Kidney epithelial cell (primary cell): ENCODE results near the gene PLPP6. TPM values are rescaled to one million over a fixed set of nuclear protein-coding genes. Genes with fewer than 3 reads are reported as not detected.

ENCODE experiments used
- DNase-seq: peaks from one replicate; pipeline ENCODE4 v3.0.0-alpha.2; 2010; ENCODE audit warnings: low read depth
- H3K27me3 ChIP-seq: 2 replicates; pipeline ENCODE4 v1.6.0; 2011; ENCODE audit warnings: low read length; ENCODE audit not compliant: control insufficient read depth, insufficient read depth
- H3K36me3 ChIP-seq: 2 replicates; pipeline ENCODE4 v1.5.1; 2011; ENCODE audit warnings: low read length; ENCODE audit not compliant: control insufficient read depth, insufficient read depth
- H3K4me3 ChIP-seq: 2 replicates; pipeline ENCODE4 v1.5.1; 2011; ENCODE audit warnings: low read depth, mild to moderate bottlenecking, control low read depth, low read length
- total RNA-seq: library from RNA; depleted of rRNA; stranded (reverse); fragments of >200 nt; gene quantifications from 2 replicates; pipeline ENCODE4 v1.2.3, GENCODE V29; 2015
- TF ChIP-seq, protein P1 (sequence below): IDR thresholded peaks from 2 replicates; pipeline ENCODE4 v1.5.1; 2011; ENCODE audit warnings: mild to moderate bottlenecking, moderate library complexity, low read length, control low read depth, inconsistent platforms; ENCODE audit not compliant: insufficient read depth, poor library complexity, severe bottlenecking

Gene PLPP6
- total RNA-seq, 1 donor from 2014 or later = 10.0 TPM

DNA sequence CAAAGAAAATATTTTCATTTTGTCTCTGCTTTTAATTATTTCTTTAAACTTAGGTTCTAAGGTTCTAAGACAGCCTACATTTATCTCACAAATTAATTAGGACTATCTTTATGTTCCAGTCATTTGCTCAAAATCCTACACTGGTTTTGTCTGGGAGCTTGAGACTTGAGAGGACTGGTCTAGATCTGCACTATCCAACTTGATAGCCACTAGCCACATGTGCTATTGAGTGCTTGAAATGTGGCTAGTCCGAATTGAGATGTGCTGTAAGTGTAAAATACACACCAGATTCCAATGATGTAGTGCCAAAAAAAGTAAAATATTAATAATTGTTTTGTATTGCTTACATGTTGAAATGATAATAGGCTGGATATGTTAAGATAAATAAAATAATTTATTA lies 24.5 kb downstream of the PLPP6 start:
- Histone ChIP-seq H3K36me3 (peaks cover 2% of the 10 kb centered on the region), H3K27me3 (no peaks in the 10 kb centered on the region), H3K4me3 (no peak overlapping the region)
- TF ChIP-seq, protein P1, sequence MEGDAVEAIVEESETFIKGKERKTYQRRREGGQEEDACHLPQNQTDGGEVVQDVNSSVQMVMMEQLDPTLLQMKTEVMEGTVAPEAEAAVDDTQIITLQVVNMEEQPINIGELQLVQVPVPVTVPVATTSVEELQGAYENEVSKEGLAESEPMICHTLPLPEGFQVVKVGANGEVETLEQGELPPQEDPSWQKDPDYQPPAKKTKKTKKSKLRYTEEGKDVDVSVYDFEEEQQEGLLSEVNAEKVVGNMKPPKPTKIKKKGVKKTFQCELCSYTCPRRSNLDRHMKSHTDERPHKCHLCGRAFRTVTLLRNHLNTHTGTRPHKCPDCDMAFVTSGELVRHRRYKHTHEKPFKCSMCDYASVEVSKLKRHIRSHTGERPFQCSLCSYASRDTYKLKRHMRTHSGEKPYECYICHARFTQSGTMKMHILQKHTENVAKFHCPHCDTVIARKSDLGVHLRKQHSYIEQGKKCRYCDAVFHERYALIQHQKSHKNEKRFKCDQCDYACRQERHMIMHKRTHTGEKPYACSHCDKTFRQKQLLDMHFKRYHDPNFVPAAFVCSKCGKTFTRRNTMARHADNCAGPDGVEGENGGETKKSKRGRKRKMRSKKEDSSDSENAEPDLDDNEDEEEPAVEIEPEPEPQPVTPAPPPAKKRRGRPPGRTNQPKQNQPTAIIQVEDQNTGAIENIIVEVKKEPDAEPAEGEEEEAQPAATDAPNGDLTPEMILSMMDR = no peak
- no peak for DNase-seq

DNA sequence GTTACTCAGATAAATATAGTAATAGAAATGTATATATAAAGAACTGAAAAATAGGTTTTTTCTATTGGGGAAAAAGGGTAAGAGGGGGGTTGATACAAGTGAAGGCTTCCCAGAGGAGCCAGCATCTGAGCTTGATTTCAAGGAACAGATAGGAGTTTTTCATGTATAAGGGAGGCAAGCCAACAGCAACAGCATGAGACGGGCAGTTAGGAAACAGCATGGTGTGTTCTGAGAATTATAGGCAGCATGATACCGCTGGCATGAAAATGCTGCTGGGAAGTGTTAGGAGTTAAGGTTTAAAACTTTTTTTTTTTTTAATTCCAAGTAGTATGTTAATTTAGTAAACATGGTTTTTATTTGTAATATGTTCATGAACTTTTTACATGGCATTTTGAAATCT lies 26.9 kb downstream of the PLPP6 start:
- H3K36me3 ChIP-seq = peaks cover 2% of the 10 kb centered on the region
- no peaks in the 10 kb centered on the region for H3K27me3 ChIP-seq
- no peak for DNase-seq
- TF ChIP-seq, protein P1 = no peak
- no peak overlapping the region for H3K4me3 ChIP-seq

DNA sequence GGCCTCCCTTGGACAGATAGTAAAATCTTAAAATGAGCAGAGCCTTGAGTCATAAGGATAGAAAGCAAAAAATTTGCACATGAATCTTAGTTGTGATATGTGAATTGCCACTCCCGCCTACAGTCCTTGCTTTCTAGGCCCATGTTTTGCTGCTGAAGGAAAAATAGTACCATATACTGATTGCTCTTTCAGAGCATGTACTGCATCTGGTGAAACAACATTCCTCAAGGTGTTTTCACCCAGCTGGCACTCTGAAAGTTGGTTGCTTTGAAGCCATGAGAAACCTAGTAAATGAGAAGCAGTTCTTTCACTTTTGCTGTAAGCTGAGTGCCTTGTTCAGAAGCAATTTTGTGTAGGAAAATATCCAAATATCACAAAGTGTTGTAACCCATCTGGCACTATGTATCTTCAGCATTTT lies 27.6 kb downstream of the PLPP6 start:
- H3K4me3 ChIP-seq = no peak overlapping the region
- DNase-seq = no peak
- TF ChIP-seq, protein P1 = no peak
- H3K36me3 ChIP-seq = peaks cover 2% of the 10 kb centered on the region
- H3K27me3 ChIP-seq = no peaks in the 10 kb centered on the region

DNA sequence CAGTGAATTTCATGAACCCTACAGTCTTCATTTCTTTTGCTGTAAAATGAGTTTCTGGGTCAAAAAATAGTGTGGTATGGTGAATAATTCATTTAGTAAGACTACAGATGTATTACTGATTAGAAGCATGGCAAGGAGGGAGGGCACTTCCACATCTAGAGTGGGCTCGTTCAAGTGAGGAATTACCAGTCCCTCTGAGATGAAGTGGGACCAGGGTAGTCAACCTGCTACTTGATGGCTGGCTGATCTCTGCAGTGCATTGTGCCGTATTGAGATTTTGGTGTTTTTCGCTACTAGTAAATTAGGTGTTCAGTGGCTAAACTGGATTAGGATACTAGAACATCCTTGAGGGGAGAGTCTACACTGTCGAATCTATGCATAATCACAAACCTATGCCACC lies 28.1 kb downstream of the PLPP6 start:
- H3K27me3 ChIP-seq = no peaks in the 10 kb centered on the region
- H3K4me3 ChIP-seq = no peak overlapping the region
- DNase-seq = no peak
- H3K36me3 ChIP-seq = peaks cover 2% of the 10 kb centered on the region
- TF ChIP-seq, protein P1 = no peak

- no peak for DNase-seq
- Histone ChIP-seq H3K27me3 (no peaks in the 10 kb centered on the region), H3K4me3 (no peak overlapping the region), H3K36me3 (no peaks in the 10 kb centered on the region)
- TF ChIP-seq, protein P1 = no peak
Measured at GRCh38 chr9:4691795-4692194, 29.7 kb downstream of the PLPP6 start.

- no peaks in the 10 kb centered on the region for H3K36me3 ChIP-seq
- no peak overlapping the region for H3K4me3 ChIP-seq
- no peaks in the 10 kb centered on the region for H3K27me3 ChIP-seq
- DNase-seq = no peak
- TF ChIP-seq, protein P1 = no peak
Measured at GRCh38 chr9:4700091-4700490, 38.0 kb downstream of the PLPP6 start.
